NCI-H128 (cell line): ENCODE measurements around the gene LYPD8.

Experiments used
- DNase-seq: peaks from one replicate; lab custom pipeline; 2025; ENCODE audit not compliant: unreplicated experiment; lab: John Stamatoyannopoulos, UW

Gene LYPD8

GRCh38 chr1:248758352-248758751 lies 2.8 kb upstream of the LYPD8 start:
- no peak for DNase-seq

- no peak for DNase-seq
Measured at GRCh38 chr1:248757784-248758195, 2.2 kb upstream of the LYPD8 start.

- DNase-seq, result no peak
Measured at GRCh38 chr1:248756636-248757035, 1.1 kb upstream of the LYPD8 start.

- DNase-seq, result no peak
Measured at GRCh38 chr1:248756151-248756550, 592 bp upstream of the LYPD8 start.

GRCh38 chr1:248753708-248754280 lies 1.8 kb downstream of the LYPD8 start:
- no peak for DNase-seq

GRCh38 chr1:248753029-248753594 lies 2.4 kb downstream of the LYPD8 start:
- no peak for DNase-seq

- no peak for DNase-seq
Measured at GRCh38 chr1:248752161-248753028, 3.2 kb downstream of the LYPD8 start.

GRCh38 chr1:248751635-248752034 lies 3.9 kb downstream of the LYPD8 start:
- DNase-seq, result no peak

- DNase-seq, result no peak
Measured at GRCh38 chr1:248751142-248751541, 4.4 kb downstream of the LYPD8 start.

- DNase-seq, result no peak
Measured at GRCh38 chr1:248750496-248750895, 5.1 kb downstream of the LYPD8 start.

- no peak for DNase-seq
Measured at GRCh38 chr1:248748211-248748610, 7.3 kb downstream of the LYPD8 start.

- DNase-seq, result no peak
Measured at GRCh38 chr1:248740876-248741275, 14.7 kb downstream of the LYPD8 start.

- DNase-seq, result no peak
Measured at GRCh38 chr1:248739572-248740205, 15.9 kb downstream of the LYPD8 start.

GRCh38 chr1:248737457-248737856 lies 18.1 kb downstream of the LYPD8 start:
- DNase-seq, result no peak

- DNase-seq, result no peak
Measured at GRCh38 chr1:248736977-248737376, 18.6 kb downstream of the LYPD8 start.

GRCh38 chr1:248733566-248733965 lies 22.0 kb downstream of the LYPD8 start:
- no peak for DNase-seq

- DNase-seq, result no peak
Measured at GRCh38 chr1:248730507-248731335, 24.8 kb downstream of the LYPD8 start.

- no peak for DNase-seq
Measured at GRCh38 chr1:248714248-248714647, 41.3 kb downstream of the LYPD8 start.

- DNase-seq, result no peak
Measured at GRCh38 chr1:248710305-248710900, 45.2 kb downstream of the LYPD8 start.

- DNase-seq, result no peak
Measured at GRCh38 chr1:248704606-248705005, 51.0 kb downstream of the LYPD8 start.

GRCh38 chr1:248703674-248704073 lies 51.9 kb downstream of the LYPD8 start:
- DNase-seq, result no peak
